Endothelial cell of umbilical vein (primary cell): ENCODE results near the gene JHY. TPM values are rescaled to one million over a fixed set of nuclear protein-coding genes. Genes with fewer than 3 reads are reported as not detected.

Source experiments
- BruUV-seq: library from RNA; stranded (reverse); fragments of 400-500 nt; replicated peaks from 2 replicates; lab custom pipeline; 2021; lab: Mats Ljungman, UMichigan
- CTCF ChIA-PET: fragments of 300-600, 350-600 bp; sonication (Branson Sonifier 250); formaldehyde crosslinking; loops from one replicate; lab custom pipeline; 2021; ENCODE audit warnings: antibody characterized with exemption, inconsistent platforms; lab: Charles Lee
- POLR2A ChIA-PET: fragments of 300-600, 350-600 bp; sonication (Branson Sonifier 250); formaldehyde crosslinking; loops from one replicate; lab custom pipeline; 2021; ENCODE audit warnings: antibody characterized with exemption, inconsistent platforms; lab: Charles Lee
- DNase-seq: peaks from one replicate; pipeline ENCODE4 v3.0.0-alpha.2; 2011; ENCODE audit warnings: low read depth, low spot score
- FAIRE-seq: peaks from 2 replicates; lab custom pipeline; 2011; peaks lifted over from hg19 to GRCh38; lab: Jason Lieb, UNC
- H2AFZ ChIP-seq: 2 replicates; pipeline ENCODE4 v1.6.0; 2012; ENCODE audit warnings: low read depth, low read length, control low read depth, inconsistent platforms
- H3K27ac ChIP-seq: 2 replicates; pipeline ENCODE4 v1.5.1; 2011; ENCODE audit warnings: low read depth, mild to moderate bottlenecking, control low read depth, low read length, moderate library complexity; ENCODE audit not compliant: insufficient read depth
- H3K27me3 ChIP-seq, 2 experiments: 2 replicates each; pipeline versions ENCODE4 v1.6.0 to v1.6.1; 2011; ENCODE audit warnings: low read length in 2 of 2, mixed read lengths in 1 of 2; ENCODE audit not compliant: control insufficient read depth in 2 of 2, insufficient read depth in 2 of 2
- H3K36me3 ChIP-seq, 2 experiments: 2 replicates in 1 of 2; 3 replicates in 1 of 2; pipeline ENCODE4 v1.5.1; 2011; ENCODE audit warnings: low read length in 2 of 2, mild to moderate bottlenecking in 1 of 2, moderate library complexity in 1 of 2; ENCODE audit not compliant: control insufficient read depth in 2 of 2, insufficient read depth in 2 of 2; ENCODE audit errors: extremely low read depth in 1 of 2
- H3K4me1 ChIP-seq: 3 replicates; pipeline ENCODE4 v1.5.1; 2011; ENCODE audit warnings: mild to moderate bottlenecking, low read length; ENCODE audit not compliant: control insufficient read depth, insufficient read depth; ENCODE audit errors: extremely low read depth
- H3K4me2 ChIP-seq: 2 replicates; pipeline ENCODE4 v1.6.1; 2011; ENCODE audit warnings: low read length, control low read depth, mixed read lengths; ENCODE audit not compliant: insufficient read depth
- H3K4me3 ChIP-seq, 3 experiments: fragments of 200-600 bp in 1 of 3; sonication (generic), shearing (Covaris generic) in 1 of 3; replicated peaks in 1 of 3; 2 replicates each; pipeline ENCODE4 v1.5.1; 2011 to 2016; ENCODE audit warnings: control low read depth in 3 of 3, low read length in 3 of 3, mild to moderate bottlenecking in 2 of 3, inconsistent platforms in 1 of 3, low read depth in 1 of 3, moderate library complexity in 1 of 3; ENCODE audit not compliant: insufficient read depth in 1 of 3
- H3K79me2 ChIP-seq: 2 replicates; pipeline ENCODE4 v1.6.0; 2012; ENCODE audit warnings: low read length, inconsistent platforms; ENCODE audit not compliant: control insufficient read depth, insufficient read depth
- H3K9ac ChIP-seq: replicated peaks from 2 replicates; pipeline ENCODE3; 2011; ENCODE audit warnings: low read length, control low read depth; ENCODE audit not compliant: insufficient read depth; ENCODE audit errors: extremely low read depth
- H3K9me1 ChIP-seq: replicated peaks from 3 replicates; pipeline ENCODE4 v1.6.0; 2011; ENCODE audit warnings: mild to moderate bottlenecking, low read length; ENCODE audit not compliant: control insufficient read depth, insufficient read depth; ENCODE audit errors: extremely low read depth
- H3K9me3 ChIP-seq: replicated peaks from 2 replicates; pipeline ENCODE4 v1.5.1; 2012; ENCODE audit warnings: low read length, inconsistent platforms; ENCODE audit not compliant: control insufficient read depth, insufficient read depth
- H4K20me1 ChIP-seq: replicated peaks from 2 replicates; pipeline ENCODE3; 2011; ENCODE audit warnings: mild to moderate bottlenecking, low read length; ENCODE audit not compliant: control insufficient read depth, insufficient read depth; ENCODE audit errors: extremely low read depth
- EZH2 ChIP-seq: IDR thresholded peaks from 2 replicates; pipeline ENCODE4 v1.6.1; 2012; ENCODE audit warnings: borderline replicate concordance, low read depth, mild to moderate bottlenecking, moderate library complexity, low read length, inconsistent platforms; ENCODE audit not compliant: severe bottlenecking
- FOS ChIP-seq: IDR thresholded peaks from 2 replicates; pipeline ENCODE4 v1.6.1; 2011; ENCODE audit warnings: mild to moderate bottlenecking, low read length, moderate library complexity, borderline replicate concordance; ENCODE audit not compliant: insufficient read depth
- GATA2 ChIP-seq: IDR thresholded peaks from 2 replicates; pipeline ENCODE4 v1.7.0; 2011; ENCODE audit warnings: low read depth, mild to moderate bottlenecking, moderate library complexity, mixed read lengths, low read length; ENCODE audit not compliant: insufficient read length, insufficient read depth
- JUN ChIP-seq: IDR thresholded peaks from 2 replicates; pipeline ENCODE4 v1.6.1; 2011; ENCODE audit warnings: borderline replicate concordance, low read depth; ENCODE audit not compliant: insufficient read length, insufficient read depth
- MAX ChIP-seq: IDR thresholded peaks from 2 replicates; pipeline ENCODE4 v1.6.1; 2011; ENCODE audit not compliant: insufficient read depth, insufficient read length
- MYC ChIP-seq: IDR thresholded peaks from one replicate; pipeline ENCODE4 v1.6.1; 2011; ENCODE audit warnings: mild to moderate bottlenecking, low read depth, low read length
- POLR2A ChIP-seq: IDR thresholded peaks from 2 replicates; pipeline ENCODE4 v1.6.1; 2012; ENCODE audit warnings: low read depth, mild to moderate bottlenecking, control low read depth, low read length
- POLR2AphosphoS5 ChIP-seq: IDR thresholded peaks from 2 replicates; pipeline ENCODE4 v1.6.1; 2012; ENCODE audit warnings: low read depth, mild to moderate bottlenecking, control low read depth, low read length, moderate library complexity; ENCODE audit not compliant: insufficient read depth
- dilution Hi-C: fragments of 300-500 bp; cut with MboI; formaldehyde crosslinking; loops from one replicate; pipeline ENCODE4 v1.15.0; 2019; ENCODE audit warnings: low sequenced_read_pairs; ENCODE audit not compliant: extremely low pct_ligation_motif_present
- intact Hi-C: fragments of 100-400 bp; cut with micrococcal nuclease; formaldehyde crosslinking; loops from one replicate; pipeline ENCODE4 v1.10.0; 2022
- polyA plus RNA-seq, 4 experiments: library from polyadenylated mRNA; depleted of rRNA in 3 of 4; stranded (reverse) in 3 of 4; unstranded in 1 of 4; fragments of >200 nt; gene quantifications; 2 replicates each; pipeline versions ENCODE4 v1.2.1 to v1.2.3, GENCODE V29; 2011 to 2012; ENCODE audit warnings: missing spikeins in 1 of 4
- total RNA-seq: library from RNA; stranded (reverse); gene quantifications from 2 replicates; pipeline ENCODE4 v1.2.3, GENCODE V29; 2021
- TF ChIP-seq, protein P1 (sequence below), 2 donors: IDR thresholded peaks; 1 replicate in 1 of 2; 2 replicates in 1 of 2; pipeline ENCODE4 v1.5.1; 2011; ENCODE audit warnings: low read length in 2 of 2, mild to moderate bottlenecking in 2 of 2, moderate library complexity in 2 of 2, control low read depth in 1 of 2, inconsistent platforms in 1 of 2, low read depth in 1 of 2; ENCODE audit not compliant: insufficient read depth in 1 of 2; ENCODE audit errors: extremely low read depth in 1 of 2

Gene JHY
- total and polyA plus RNA-seq, 2 donors (not counting 3 experiments of a cell fraction or from before 2014, with no cell fraction given) = 1.8 to 3.9 TPM

DNA sequence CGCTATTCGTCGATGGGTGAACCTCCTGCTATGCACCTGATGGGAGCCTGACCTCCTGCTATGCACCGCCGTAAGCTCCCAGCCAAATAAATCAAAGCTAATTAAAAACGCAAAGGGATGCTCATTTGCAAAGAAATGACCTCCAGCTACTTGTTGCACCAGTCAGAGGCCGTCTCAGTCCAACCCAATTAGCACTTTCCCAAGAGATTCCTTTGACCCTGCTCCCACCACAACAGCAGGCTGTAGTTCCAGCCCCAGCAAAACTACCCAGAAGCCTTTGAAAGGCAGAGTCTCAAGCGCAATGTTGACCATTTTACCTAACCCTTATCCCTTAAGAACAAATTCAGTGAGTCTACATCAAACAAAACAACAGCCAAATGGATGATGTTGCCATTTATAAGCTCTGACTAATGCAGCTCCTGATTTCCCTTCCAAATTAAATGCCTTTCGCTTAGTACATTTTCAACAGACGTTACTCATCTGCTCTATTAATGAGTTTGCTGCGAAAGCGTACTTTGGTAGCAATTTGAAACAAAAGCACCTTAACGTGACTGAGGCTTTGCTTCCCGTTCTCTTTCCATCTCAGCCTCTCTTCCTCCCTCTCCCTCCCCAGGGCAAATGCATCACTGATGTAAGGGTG is 116.3 kb downstream of the JHY start:
- no peak overlapping the region for H3K9ac ChIP-seq
- DNase-seq (no peak), FAIRE-seq (no peak)
- H3K36me3 ChIP-seq = no peaks in the 10 kb centered on the region
- H3K4me3 ChIP-seq = no peak overlapping the region
- no peaks in the 10 kb centered on the region for H3K4me1 ChIP-seq
- TF ChIP-seq POLR2AphosphoS5 (no peak), GATA2 (no peak), MAX (no peak), MYC (no peak), JUN (no peak), FOS (no peak), EZH2 (no peak), POLR2A (no peak)
- TF ChIP-seq, protein P1, sequence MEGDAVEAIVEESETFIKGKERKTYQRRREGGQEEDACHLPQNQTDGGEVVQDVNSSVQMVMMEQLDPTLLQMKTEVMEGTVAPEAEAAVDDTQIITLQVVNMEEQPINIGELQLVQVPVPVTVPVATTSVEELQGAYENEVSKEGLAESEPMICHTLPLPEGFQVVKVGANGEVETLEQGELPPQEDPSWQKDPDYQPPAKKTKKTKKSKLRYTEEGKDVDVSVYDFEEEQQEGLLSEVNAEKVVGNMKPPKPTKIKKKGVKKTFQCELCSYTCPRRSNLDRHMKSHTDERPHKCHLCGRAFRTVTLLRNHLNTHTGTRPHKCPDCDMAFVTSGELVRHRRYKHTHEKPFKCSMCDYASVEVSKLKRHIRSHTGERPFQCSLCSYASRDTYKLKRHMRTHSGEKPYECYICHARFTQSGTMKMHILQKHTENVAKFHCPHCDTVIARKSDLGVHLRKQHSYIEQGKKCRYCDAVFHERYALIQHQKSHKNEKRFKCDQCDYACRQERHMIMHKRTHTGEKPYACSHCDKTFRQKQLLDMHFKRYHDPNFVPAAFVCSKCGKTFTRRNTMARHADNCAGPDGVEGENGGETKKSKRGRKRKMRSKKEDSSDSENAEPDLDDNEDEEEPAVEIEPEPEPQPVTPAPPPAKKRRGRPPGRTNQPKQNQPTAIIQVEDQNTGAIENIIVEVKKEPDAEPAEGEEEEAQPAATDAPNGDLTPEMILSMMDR (IDR thresholded peaks at IDR 0.05; ENCODE audit: extremely low read depth in 1 of 2, insufficient read depth in 1 of 2, low read depth in 1 of 2, low read length in 2 of 2) = no peak
- H3K9me3 ChIP-seq = no peaks in the 10 kb centered on the region
- H3K9me1 ChIP-seq = no peaks in the 10 kb centered on the region
- H4K20me1 ChIP-seq = no peaks in the 10 kb centered on the region
- H3K27ac ChIP-seq = no peak overlapping the region
- H3K79me2 ChIP-seq = no peaks in the 10 kb centered on the region
- peaks cover 5 to 7% of the 10 kb centered on the region in 2 experiments for H3K27me3 ChIP-seq
- POLR2A ChIA-PET = no interaction called here
- intact Hi-C loops (no loop called here), dilution Hi-C loops (no loop called here)
- no TSS peak for BruUV-seq
- H2AFZ ChIP-seq = no peak overlapping the region
- no peak overlapping the region for H3K4me2 ChIP-seq
- CTCF ChIA-PET = interaction anchor here (0.8 to 1.9 kb wide), 2 partner anchors 22 to 24 kb away, joined by 3 to 6 read pairs; no protein-coding TSS in a partner anchor
